ENCODE measurements around the gene ETS1.

Gene ETS1

DNA sequence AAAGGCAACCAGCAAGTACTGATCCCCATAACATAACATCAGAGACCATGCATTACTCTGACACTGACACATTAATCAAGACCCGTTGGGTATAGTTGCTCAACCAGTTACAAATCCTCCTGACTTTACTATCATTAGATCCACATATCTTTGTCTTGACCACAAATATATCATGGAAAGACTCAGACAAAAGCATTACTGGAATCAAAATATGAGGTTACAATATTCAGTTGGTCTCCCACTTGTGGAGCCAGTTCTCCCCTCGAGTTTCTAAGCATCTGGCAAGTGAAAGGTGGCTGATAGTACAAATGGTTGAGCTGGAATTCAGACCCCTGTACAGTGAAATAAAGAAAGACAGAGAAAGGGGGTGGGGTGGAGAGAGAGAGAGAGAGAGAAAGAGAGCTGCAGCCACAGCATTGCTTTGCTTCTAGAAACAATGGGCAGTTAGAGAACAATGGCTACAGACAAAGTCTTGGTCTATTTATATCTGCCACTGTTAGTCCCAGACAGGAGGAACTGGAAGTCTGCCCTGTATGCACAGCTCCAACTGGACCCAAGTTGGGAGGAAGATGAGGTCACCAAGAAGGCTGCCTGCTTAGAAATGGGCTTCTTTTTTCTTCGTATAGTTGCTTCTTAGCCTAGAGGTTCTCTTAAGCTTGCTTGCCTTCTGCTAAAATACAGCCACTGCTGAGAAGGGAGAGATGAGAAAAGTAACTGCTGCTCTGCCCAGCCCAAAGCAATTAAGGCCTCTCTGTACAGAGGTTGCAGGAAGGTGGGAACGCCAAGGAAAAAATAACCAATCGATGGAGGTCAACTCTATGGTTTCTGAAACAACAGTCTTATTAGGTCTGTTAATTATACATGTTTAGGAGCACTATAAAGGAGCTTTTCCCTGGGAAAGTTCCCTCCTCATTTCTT lies 85.5 kb downstream of the ETS1 start:
- no peak overlapping the region for H3K27ac ChIP-seq (ENCODE audit: insufficient read depth, low read depth, low read length, poor library complexity, severe bottlenecking)
- H3K36me3 ChIP-seq (ENCODE audit: control insufficient read depth, insufficient read depth, low read length) = no peaks in the 10 kb centered on the region
- H3K9me3 ChIP-seq (ENCODE audit: control insufficient read depth, low read length) = no peaks in the 10 kb centered on the region
- 94 to 95% methylated on average over 5 of the region's 5 CpGs for WGBS, 2 experiments
- H3K27me3 ChIP-seq (ENCODE audit: control insufficient read depth, insufficient read depth, low read length, poor library complexity, severe bottlenecking) = no peaks in the 10 kb centered on the region
- H3K4me3 ChIP-seq (ENCODE audit: insufficient read depth, low read depth, low read length) = no peak overlapping the region
- H3K4me1 ChIP-seq (ENCODE audit: control insufficient read depth, insufficient read depth, low read length) = peaks cover 3% of the 10 kb centered on the region

DNA sequence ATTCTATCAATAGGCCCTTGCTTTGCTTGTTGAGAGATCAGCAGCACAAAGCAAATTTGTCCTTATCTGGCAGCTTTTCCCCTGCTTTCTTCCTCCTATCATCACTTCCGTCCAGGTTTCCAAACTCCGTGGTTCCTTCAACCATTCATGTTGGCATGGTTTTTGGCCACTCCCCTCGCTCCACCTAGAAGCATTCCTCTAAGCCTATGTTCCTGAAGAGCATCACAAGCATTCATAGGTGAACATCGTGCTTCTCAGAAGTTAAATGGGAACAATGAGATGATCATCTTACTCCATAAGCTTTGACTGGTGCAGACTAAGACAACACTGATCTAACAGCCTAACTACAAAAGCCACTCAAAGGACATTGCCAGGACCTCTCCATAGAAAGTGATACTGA lies 86.3 kb downstream of the ETS1 start:
- Histone ChIP-seq H3K4me1 (ENCODE audit: control insufficient read depth, insufficient read depth, low read length) (peaks cover 10% of the 10 kb centered on the region), H3K27me3 (ENCODE audit: control insufficient read depth, insufficient read depth, low read length, poor library complexity, severe bottlenecking) (no peaks in the 10 kb centered on the region), H3K36me3 (ENCODE audit: control insufficient read depth, insufficient read depth, low read length) (no peaks in the 10 kb centered on the region), H3K4me3 (ENCODE audit: insufficient read depth, low read depth, low read length) (no peak overlapping the region), H3K9me3 (ENCODE audit: control insufficient read depth, low read length) (no peaks in the 10 kb centered on the region), H3K27ac (ENCODE audit: insufficient read depth, low read depth, low read length, poor library complexity, severe bottlenecking) (no peak overlapping the region)
- WGBS, 2 experiments = 94% methylated on average over 4 of the region's 4 CpGs

DNA sequence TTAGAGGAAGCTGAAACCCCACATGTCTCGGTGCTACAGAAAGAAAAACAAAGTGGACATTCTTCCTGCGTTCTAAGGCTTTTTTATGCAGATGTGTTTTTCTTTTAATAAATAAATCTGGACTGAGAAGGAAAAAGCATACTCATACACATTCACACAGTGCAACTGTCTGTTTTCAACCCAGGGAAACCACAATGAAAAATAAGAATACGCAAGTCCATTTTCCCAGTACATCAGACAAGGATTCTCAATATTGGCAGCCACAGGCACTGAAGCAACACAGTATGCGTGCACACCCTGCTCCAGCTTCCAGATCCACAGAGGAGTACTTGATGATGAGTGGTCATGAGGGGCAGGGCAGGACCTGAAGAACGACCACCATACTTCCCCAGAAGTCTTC lies 86.9 kb downstream of the ETS1 start:
- Histone ChIP-seq H3K36me3 (ENCODE audit: control insufficient read depth, insufficient read depth, low read length) (no peaks in the 10 kb centered on the region), H3K4me3 (ENCODE audit: insufficient read depth, low read depth, low read length) (no peak overlapping the region), H3K9me3 (ENCODE audit: control insufficient read depth, low read length) (no peaks in the 10 kb centered on the region), H3K4me1 (ENCODE audit: control insufficient read depth, insufficient read depth, low read length) (peaks cover 10% of the 10 kb centered on the region), H3K27ac (ENCODE audit: insufficient read depth, low read depth, low read length, poor library complexity, severe bottlenecking) (no peak overlapping the region), H3K27me3 (ENCODE audit: control insufficient read depth, insufficient read depth, low read length, poor library complexity, severe bottlenecking) (no peaks in the 10 kb centered on the region)
- WGBS, 2 experiments = 84 to 95% methylated on average over 4 to 5 of the region's 5 CpGs

DNA sequence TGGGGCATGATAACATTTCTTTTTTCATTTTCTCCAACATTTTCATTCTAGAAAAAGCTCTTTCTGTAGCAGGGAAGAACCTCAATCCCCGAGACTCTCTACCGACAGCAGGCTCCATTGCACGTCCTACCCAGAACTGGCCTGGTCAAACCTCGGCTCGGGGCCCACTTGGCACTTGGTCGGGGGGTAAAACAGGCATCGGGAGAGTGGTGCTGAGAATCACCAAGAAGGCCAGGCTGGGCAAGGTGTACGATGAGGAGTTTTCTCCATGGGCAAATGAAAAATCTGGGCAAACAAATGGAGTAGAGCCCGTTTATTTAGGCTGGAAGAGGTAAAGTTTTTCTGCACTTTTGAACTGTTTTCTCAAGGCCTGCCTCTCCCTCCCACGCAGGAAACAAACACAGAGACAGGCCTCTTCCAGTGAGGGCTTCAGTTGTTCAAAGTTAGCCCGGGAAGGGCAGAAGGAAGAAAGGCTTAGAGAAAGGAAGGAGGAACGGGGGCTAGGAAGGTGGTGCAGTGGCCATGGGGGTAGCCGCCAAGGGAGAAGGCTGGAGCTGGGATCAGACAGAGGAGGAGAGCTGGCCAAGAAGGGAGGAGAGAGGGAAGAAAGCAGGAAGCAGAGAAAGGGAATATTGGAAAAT lies 87.6 kb downstream of the ETS1 start:
- 92 to 93% methylated on average over 13 of the region's 13 CpGs for WGBS, 2 experiments
- Histone ChIP-seq H3K27me3 (ENCODE audit: control insufficient read depth, insufficient read depth, low read length, poor library complexity, severe bottlenecking) (no peaks in the 10 kb centered on the region), H3K4me3 (ENCODE audit: insufficient read depth, low read depth, low read length) (no peak overlapping the region), H3K9me3 (ENCODE audit: control insufficient read depth, low read length) (no peaks in the 10 kb centered on the region), H3K27ac (ENCODE audit: insufficient read depth, low read depth, low read length, poor library complexity, severe bottlenecking) (no peak overlapping the region), H3K36me3 (ENCODE audit: control insufficient read depth, insufficient read depth, low read length) (no peaks in the 10 kb centered on the region), H3K4me1 (ENCODE audit: control insufficient read depth, insufficient read depth, low read length) (peaks cover 10% of the 10 kb centered on the region)

DNA sequence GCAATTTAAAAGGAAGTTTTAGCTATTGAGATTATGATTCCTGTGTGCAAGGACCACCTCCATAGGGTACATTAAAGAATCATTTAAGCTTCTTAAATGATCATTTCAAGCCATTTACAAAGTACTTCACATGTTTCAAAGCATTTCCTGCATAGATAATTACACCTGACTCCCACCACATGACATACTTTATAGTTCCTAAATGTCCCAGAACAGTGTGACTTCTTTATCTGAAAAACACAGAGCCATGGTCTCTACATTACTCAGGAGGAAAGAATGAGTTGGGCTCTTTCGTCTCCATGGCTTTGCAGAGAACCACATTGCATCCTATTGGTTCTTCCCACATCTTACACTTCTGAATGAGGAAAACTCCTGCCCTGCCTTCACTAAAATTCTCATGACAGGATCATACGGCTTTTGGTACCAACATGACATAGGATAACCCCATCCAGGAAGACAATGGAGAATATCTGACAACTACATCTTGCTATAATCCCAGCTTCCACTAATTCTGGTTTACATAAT lies 88.6 kb downstream of the ETS1 start:
- Histone ChIP-seq H3K9me3 (ENCODE audit: control insufficient read depth, low read length) (no peaks in the 10 kb centered on the region), H3K36me3 (ENCODE audit: control insufficient read depth, insufficient read depth, low read length) (no peaks in the 10 kb centered on the region), H3K27ac (ENCODE audit: insufficient read depth, low read depth, low read length, poor library complexity, severe bottlenecking) (no peak overlapping the region), H3K4me3 (ENCODE audit: insufficient read depth, low read depth, low read length) (no peak overlapping the region), H3K27me3 (ENCODE audit: control insufficient read depth, insufficient read depth, low read length, poor library complexity, severe bottlenecking) (no peaks in the 10 kb centered on the region), H3K4me1 (ENCODE audit: control insufficient read depth, insufficient read depth, low read length) (peaks cover 10% of the 10 kb centered on the region)
- WGBS, 2 experiments = 88 to 94% methylated on average over 2 of the region's 2 CpGs

DNA sequence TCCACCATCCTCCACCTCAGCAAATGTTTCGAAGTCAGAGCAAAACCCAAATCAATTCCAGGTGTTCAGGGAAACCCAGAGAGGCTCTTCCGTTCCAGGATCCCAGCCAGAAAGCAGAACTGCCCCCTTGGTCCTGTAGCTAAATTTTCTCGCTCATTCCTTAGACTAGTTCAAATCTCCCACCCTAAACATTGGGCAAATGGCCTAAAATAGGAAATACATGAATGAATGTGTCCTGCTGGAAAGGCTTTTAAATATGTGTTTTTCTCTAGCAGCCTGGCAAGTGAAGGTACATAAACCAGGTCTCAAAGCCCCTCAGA lies 89.6 kb downstream of the ETS1 start:
- H3K27me3 ChIP-seq (ENCODE audit: control insufficient read depth, insufficient read depth, low read length, poor library complexity, severe bottlenecking) = no peaks in the 10 kb centered on the region
- no peaks in the 10 kb centered on the region for H3K36me3 ChIP-seq (ENCODE audit: control insufficient read depth, insufficient read depth, low read length)
- no peaks in the 10 kb centered on the region for H3K9me3 ChIP-seq (ENCODE audit: control insufficient read depth, low read length)
- peaks cover 10% of the 10 kb centered on the region for H3K4me1 ChIP-seq (ENCODE audit: control insufficient read depth, insufficient read depth, low read length)
- no peak overlapping the region for H3K4me3 ChIP-seq (ENCODE audit: insufficient read depth, low read depth, low read length)
- no peak overlapping the region for H3K27ac ChIP-seq (ENCODE audit: insufficient read depth, low read depth, low read length, poor library complexity, severe bottlenecking)
- WGBS, 2 experiments = 88 to 94% methylated on average over 3 of the region's 3 CpGs

DNA sequence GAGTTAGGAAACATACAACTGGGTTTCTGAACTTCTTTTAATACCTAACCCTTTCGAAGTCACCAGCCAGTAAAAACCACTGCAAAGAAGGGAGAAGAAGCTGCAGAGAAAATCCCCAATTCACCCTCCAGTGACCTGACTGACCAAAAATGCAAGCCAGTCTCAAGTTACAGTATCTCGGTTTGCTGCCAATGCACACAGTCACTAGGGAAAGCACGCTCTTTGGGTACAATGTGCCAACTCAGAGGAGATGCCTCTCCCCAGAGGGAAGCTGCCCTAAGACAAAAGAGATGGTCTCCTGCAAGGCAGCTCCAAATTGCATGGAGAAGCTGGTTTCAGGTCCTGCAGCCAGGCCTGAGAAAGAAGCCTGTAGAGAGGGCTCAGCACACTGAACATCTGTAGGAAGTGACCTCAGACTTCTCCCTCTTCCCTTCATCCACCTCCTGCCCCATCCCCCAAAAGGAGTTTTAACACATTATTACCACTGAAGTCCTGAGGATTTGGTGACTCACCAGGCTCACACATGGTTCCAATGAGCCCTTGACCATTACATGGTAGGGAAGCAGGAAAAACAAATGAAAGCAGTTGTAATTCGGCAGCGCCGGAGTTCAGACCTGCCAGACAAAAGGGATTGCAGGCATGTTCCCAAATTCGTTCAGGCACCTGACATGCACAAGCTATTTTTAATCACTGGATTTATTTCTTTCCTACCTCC lies 90.1 kb downstream of the ETS1 start:
- Histone ChIP-seq H3K4me1 (ENCODE audit: control insufficient read depth, insufficient read depth, low read length) (peaks cover 10% of the 10 kb centered on the region), H3K9me3 (ENCODE audit: control insufficient read depth, low read length) (no peaks in the 10 kb centered on the region), H3K4me3 (ENCODE audit: insufficient read depth, low read depth, low read length) (no peak overlapping the region), H3K36me3 (ENCODE audit: control insufficient read depth, insufficient read depth, low read length) (no peaks in the 10 kb centered on the region), H3K27ac (ENCODE audit: insufficient read depth, low read depth, low read length, poor library complexity, severe bottlenecking) (no peak overlapping the region), H3K27me3 (ENCODE audit: control insufficient read depth, insufficient read depth, low read length, poor library complexity, severe bottlenecking) (no peaks in the 10 kb centered on the region)
- 70 to 71% methylated on average over 7 of the region's 7 CpGs for WGBS, 2 experiments

DNA sequence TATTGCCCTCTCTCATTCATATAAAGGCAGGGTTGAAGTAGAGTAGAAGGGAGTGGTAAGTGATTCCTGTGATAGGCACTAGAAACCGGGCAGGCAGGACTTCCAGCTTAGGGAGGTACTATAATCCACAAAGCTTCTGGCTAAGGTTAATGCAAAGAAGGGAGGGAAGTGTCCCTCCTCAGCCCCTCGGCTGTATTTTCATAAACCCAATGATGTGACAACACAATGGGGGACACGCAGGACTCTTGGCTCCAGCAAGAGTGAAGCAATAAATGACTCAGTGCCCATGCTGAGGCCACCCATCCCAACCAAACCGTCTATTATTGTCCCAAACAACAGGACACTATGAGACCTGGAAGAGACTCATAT lies 90.7 kb downstream of the ETS1 start:
- H3K36me3 ChIP-seq (ENCODE audit: control insufficient read depth, insufficient read depth, low read length) = no peaks in the 10 kb centered on the region
- H3K9me3 ChIP-seq (ENCODE audit: control insufficient read depth, low read length) = no peaks in the 10 kb centered on the region
- no peaks in the 10 kb centered on the region for H3K27me3 ChIP-seq (ENCODE audit: control insufficient read depth, insufficient read depth, low read length, poor library complexity, severe bottlenecking)
- no peak overlapping the region for H3K27ac ChIP-seq (ENCODE audit: insufficient read depth, low read depth, low read length, poor library complexity, severe bottlenecking)
- H3K4me3 ChIP-seq (ENCODE audit: insufficient read depth, low read depth, low read length) = no peak overlapping the region
- WGBS, 2 experiments = 84 to 86% methylated on average over 4 of the region's 4 CpGs
- H3K4me1 ChIP-seq (ENCODE audit: control insufficient read depth, insufficient read depth, low read length) = peaks cover 10% of the 10 kb centered on the region

DNA sequence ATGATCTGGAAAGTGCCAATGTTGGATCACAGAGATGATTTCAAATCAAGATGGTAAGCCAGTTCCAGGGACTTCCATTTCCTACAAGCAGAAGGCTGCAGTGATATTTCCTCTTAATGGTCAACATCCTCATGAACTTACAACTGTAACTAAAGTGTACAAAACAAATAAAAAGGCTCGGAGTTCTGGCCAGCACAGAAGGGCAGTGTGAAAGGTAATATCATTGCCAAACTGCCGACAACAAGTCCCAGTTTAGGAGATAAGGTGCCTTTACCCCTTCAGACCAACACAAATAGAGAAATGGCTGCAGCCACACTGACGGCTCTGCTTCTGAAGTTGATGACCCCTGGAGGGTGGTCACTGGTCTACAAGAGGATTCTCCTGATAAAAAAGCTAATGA lies 91.1 kb downstream of the ETS1 start:
- Histone ChIP-seq H3K27ac (ENCODE audit: insufficient read depth, low read depth, low read length, poor library complexity, severe bottlenecking) (no peak overlapping the region), H3K4me1 (ENCODE audit: control insufficient read depth, insufficient read depth, low read length) (peaks cover 10% of the 10 kb centered on the region)
- WGBS, 2 experiments = 85 to 90% methylated on average over 3 of the region's 3 CpGs

More for the DNA sequence above, 91.1 kb downstream of the ETS1 start:
- no peaks in the 10 kb centered on the region for H3K36me3 ChIP-seq (ENCODE audit: control insufficient read depth, insufficient read depth, low read length)
- H3K9me3 ChIP-seq (ENCODE audit: control insufficient read depth, low read length) = no peaks in the 10 kb centered on the region
- no peak overlapping the region for H3K4me3 ChIP-seq (ENCODE audit: insufficient read depth, low read depth, low read length)
- H3K27me3 ChIP-seq (ENCODE audit: control insufficient read depth, insufficient read depth, low read length, poor library complexity, severe bottlenecking) = no peaks in the 10 kb centered on the region

Measured in ectodermal cell (in vitro differentiated cells).